ENCODE data around the gene DNAJB5.
"Not testable (repeated sequence)": the region's sequence is repeated elsewhere in the genome, so short reads cannot be mapped to it uniquely, and the experiment has no call there.

The DNAJB5 gene

DNA sequence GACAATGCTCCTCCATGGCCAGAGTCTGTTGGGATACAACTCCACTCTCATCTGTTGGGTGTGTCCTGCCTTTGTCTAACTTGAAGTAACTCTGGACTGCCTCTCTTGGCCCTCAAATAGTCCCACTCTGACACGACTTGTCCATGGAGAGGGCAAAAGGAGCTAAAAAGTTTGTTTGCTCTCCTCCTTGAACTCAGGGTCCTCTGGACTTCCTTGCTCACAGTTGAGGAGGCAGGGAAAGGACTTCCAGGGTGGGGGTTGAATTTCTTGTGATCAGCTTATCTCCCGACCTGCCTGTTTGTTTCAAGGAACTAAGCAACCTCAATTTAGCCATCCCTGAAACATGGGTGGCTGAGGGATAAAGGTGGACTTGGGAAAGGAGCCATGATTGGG lies 11.7 kb downstream of the DNAJB5 start:
- no peak for DNase-seq

DNA sequence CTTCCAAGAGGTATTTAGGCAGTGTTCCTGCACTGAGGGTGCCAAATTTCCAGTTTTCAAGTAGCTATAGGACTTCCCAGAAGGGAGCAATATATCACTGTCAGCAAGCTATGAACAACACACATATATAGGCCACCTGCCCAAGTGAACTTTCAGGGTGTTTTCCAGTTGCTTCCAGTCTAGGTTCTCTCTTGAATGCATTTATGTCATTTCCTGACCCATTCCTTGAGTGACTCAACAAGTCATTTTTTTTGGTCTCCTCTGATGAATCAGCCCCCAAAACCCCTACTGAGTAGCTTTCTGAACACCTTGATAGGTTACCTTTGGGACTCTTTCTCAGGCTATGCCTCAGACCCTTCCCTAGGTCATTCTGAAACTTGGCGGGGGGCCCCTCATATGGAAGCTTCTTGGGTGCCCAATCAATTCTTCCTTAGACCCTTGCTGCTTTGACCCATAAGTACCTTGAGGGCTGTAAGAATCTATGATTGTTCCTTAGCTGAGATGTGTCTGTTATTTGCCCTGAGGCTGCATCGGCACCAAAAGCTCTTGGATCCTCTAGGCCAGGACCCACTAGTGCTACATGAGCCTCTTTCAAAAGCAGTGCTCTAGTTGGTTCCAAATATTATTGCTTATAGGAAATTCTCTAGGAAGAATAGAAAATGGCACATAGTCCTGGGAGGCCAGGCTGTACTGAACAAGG lies 12.4 kb downstream of the DNAJB5 start:
- DNase-seq = no peak

DNA sequence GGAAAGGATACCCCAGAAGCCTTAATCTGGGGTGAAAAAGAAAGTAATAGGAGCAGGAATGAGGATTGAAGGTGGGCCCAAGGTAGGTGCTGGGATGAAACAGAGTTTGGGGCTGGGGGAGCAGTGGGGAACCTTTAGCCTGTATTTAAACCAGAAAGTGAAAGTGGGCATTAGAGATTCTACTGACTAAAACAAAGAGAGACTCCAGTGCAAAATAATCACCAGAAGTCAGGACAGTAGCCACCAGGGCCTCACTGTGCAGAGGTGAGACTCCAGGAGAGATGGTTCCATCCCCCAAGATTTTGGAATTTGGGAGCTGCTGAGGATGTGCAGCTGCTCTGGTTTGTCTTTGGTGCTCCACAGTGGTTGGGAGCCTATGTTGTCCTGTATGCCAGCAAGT lies 13.1 kb downstream of the DNAJB5 start:
- DNase-seq = no peak

DNA sequence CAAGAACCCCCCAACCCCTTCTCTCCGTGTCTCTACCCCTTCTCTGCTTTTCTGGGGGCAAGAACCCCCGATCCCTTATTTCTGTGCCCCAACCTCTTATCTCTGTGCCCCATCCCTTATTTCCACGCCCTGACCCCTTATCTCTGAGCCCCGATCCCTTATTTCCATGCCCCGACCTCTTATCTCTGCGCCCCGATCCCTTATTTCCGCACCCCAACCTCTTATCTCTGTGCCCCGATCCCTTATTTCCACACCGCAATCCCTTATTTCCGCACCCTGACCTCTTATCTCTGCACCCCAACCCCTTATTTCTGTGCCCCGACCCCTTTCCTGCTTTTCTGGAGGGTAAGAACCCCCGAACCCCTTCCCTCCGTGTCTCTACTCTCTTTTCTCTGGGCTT lies 14.8 kb downstream of the DNAJB5 start:
- DNase-seq = not testable (repeated sequence)

DNA sequence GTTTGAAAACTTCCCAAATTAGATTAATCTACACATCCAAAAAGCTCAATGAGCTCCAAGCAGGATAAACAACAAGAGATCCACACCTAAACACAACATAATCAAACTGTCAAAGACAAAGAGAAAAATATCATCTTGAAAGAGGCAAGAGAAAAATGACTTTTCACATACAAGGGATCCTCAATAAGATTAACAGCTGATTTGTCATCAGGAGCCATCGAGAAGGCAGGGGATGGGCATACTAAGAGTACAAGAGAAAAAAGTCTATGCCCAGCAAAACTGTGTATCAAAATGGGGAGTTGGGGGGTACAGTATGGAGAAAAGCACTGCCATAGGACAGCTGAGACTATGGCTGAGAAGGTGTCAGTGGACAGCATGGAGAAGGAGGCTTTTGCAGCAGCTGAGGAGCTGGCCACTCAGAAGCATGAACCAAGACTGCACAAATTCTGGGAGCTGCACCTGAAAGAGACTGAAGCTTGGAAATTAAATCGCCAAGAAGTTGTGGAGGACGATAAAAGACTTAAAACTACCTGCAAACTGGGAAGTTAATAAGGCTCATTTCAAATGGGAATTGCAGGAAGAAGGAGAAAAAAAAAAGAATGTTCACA lies 20.9 kb downstream of the DNAJB5 start:
- no peak for DNase-seq

DNA sequence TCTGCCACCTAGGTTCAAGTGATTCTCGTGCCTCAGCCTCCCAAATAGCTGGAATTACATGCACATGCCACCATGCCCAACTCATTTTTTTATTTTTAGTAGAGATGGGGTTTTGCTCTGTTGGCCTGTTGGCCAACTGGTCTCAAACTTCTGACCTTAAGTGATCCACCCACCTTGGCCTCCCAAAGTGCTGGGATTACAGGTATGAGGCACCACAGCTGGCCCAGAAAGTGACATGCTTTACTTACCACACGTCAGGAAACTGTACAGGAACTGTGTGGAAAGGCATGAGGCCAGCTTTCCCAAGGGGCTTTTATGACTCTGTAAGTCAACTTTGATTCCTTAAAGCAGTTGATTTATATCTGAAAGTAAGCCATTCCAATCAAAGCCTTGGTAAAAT lies 25.0 kb downstream of the DNAJB5 start:
- no peak for DNase-seq

DNA sequence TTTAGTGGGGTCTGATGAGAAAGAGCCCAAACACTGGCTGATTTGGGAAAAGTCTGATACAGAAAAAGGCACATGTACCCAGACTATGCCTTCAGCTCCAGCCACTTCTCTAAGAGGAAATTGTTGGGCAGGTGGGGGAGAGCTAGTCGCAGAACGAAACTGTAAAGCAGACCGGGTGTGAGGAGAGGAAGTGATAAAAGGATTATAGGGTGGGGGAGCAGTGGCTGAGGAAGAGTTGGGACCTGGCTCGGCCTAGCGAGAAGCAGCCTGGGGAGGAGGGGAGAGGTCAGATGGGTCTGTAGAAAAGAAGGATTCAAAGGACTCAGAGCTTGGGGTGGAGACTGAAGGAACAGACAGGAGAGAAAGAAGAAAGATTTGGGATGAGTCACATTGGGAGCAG lies 33.9 kb downstream of the DNAJB5 start:
- peak; percentile 84 for DNase-seq

DNA sequence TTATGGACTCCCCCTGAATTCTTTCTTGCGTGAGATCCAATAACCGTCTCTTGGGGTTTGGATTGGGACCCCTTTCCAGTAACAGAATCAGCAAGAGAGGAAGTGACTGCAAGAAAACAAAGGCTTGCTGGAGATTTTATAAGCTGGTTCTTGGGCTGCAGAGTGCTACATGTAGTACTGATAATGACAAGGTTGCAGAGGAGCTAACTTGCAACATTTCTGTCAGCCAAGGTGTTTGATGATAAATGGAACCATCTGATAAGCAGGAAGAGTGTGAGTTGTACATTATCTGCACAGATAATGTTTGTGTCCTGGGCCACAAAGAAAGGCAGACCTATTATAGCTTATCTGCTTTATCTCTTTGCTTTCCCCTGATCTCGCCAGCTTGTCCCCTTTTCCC lies 37.1 kb downstream of the DNAJB5 start:
- DNase-seq = peak; percentile 34

DNA sequence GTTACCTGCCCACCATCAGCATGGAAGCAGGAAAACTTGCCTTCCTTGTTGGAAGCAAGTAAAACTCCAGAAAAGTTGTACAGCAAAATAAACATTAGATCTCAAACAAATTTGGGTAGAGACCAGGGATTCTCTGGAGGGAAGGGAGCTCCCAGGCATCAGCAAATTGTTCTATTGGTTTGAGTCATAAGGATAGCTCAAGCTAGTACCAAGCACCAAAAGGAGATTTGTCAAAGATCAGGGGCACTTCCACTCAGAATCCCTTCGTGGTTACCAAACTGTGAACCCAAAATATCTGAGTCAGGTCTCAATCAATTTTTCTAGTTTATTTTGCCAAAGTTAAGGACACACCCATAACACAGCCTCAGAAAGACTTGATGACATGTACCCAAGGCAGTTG lies 37.8 kb downstream of the DNAJB5 start:
- DNase-seq = no peak

DNA sequence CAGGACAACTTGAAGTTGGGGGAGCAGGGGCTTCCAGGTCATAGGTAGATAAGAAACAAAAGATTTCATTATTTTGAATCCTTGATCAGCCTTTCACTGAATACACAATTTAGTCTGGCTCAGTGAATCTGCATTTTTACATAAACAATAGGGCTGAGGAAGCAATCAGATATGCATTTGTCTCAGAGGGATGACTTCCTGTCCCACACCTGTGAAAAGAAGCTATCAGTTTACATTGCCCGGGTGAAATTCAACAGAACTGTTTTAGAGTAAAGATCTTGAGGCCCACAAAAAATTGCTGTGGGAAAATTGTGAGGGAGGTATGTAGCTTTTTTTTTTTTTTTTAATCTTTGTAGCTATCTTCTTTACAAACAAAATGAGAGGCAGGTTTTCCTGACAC lies 38.3 kb downstream of the DNAJB5 start:
- no peak for DNase-seq

DNA sequence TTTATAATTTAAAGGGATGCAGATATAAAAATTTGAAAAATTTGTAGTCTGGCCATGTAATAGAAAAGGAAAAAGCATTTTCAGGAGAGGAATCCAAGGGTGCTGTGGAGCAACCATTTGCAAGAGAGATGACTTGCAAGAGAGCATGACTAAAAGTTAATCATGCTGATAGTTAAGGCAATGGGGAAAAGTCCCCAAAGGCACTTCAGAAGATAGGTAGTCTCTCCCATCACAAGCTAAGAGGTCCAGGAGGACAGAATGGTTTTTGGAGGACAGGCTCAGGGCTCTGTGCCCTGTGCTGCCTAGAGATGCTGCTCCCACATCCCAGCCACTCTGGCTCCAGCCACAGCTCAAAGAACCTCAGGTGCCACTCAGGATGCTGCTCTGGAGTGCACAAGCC lies 38.8 kb downstream of the DNAJB5 start:
- no peak for DNase-seq

DNA sequence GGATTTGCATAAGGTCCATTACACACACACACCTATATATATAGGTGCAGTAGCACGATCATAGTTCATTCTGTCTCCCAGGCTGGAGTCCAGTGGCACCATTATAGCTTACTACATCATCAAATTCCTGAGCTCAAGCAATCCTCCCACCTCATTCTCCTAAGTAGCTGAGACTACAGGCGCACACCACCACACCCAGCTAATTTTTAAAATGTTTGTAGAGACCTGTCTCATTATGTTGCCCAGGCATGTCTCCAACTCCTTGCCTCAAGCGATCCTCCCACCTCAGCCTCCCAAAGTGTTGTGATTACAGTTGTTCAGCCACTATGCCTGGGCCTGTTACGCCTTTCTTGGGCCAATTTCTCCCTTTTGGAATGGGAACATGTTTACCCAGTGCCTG lies 39.7 kb downstream of the DNAJB5 start:
- no peak for DNase-seq

DNA sequence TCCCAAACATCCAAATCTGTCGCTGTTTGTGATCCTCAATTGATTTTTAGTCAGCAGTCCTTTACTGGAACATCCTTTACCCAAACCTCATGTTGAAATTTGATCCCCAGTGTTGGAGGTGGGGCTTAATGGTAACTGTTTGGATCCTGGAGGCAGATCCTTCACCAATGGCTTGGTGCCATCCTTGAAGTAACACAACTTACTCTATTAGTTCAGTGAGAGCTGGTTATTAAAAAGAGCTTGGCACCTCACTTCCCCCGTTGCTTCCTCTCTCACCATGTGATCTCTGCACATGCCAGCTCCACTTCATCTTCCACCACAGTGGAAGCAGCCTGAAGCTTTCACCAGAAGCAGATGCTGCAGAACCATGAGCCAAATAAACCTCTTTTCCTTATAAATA lies 40.3 kb downstream of the DNAJB5 start:
- DNase-seq = no peak

DNA sequence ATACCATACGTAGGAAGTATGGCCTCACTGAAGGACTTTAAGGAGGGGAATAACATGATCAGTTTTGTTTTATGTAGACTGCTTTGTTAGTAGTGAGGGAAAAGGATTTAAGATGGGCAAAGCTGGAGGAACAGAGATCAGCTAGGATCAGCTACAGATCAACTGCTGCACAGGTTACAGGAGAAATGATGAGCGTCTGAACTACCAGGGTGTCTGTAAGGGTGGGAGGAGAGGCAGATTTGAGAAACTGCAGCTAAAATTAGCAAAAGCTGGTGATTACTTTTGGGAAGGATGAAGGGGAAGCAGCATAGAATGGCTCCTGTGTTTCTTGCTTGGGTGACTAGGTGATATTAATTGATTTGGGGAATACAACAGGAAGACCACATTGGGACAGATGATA lies 43.6 kb downstream of the DNAJB5 start:
- no peak for DNase-seq

DNA sequence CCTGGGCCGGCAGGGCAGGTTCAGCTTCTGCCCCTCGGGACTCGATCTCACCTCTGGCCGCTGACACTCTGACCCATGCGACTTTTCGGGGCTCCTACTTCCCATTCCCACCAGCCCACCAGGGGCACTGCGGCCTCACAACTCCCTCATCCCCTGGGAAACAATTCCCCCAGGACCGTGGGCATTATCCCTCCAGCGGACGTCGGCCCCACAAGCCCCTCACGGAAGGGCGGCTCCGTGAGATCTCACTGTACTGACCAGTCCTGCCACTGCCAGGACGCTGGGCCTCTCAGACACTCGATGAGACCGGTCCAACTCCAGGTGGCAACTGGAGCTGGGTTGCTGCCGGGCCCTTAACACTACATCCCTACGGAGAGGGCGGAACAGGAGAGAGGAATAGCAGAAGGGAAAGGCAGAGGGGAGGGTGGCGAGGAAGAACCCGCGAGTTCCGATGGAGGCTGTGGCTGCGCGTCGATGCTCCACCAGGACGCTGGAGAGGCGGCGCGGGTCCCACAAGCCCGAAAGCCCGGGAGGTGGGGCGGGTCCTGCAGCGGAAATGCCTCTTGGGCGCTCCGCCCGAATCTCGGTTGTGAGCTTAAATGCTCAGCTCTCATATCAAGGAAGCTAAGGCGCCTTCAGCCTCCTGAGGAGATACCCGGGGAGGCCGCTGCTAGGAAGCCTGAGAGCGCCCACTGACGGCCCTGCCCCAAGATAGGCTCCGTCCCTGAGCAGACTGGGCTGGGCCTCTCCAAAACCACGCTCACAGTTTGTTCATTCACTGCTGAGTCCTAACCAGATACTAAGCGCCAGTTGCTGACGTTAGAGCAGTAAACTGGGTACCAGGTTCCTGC lies 46.5 kb downstream of the DNAJB5 start:
- no peak for DNase-seq

DNA sequence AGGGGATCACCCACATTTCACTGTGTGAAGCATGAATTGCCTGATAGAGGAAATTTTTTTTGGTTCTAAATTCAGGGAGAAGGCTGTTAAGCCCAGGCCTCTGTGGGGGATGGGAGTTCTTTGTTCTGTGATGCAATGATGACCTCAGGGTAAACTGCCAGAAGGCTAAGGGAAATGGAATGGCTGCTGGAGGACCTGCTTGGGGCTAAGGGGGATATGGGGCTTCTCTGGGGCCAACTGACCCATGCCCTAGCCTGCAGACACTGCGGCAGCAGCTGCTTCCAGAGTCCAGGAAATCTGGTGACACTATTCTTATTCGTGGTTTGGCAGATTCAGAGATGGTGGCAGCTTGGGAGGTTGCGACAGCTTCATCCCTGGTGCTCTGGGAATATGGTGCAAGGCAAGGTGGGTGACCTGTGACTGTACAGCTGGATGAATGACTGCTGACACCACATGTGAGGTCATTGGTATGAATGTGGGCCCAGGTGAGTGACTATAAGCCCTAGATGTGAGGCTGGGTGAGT lies 52.6 kb downstream of the DNAJB5 start:
- DNase-seq = peak; percentile 69

DNA sequence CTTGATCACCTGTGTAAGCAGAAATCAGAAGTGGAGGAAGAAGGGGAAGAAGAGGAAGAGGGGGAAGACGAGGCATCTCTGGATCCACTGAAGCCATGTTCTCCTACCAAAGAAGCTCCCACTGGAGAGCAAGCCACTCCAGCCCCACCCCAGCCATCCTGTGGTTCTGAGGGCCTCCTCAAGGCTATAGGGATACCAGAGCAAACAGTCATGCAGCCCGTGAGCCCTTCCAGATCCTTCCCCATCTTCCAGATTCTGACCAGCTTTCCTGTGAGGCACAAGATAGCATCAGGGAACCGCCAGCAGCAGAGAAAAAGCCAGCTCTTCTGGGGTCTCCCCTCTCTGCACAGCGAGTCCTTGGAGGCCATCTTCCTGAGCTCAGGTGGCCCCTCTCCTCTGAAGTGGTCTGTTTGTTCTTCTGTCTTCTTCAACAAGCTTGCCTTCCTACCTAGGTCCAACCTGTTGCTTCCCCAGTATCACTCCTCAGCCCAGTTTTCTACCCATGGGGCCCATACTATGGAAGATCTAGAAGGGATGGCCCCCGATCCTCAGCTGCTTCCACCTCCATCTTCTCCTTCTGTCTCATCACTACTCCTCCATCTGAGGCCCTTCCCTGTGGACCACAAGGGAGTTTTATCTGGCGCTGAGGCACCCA lies 53.5 kb downstream of the DNAJB5 start:
- no peak for DNase-seq

DNA sequence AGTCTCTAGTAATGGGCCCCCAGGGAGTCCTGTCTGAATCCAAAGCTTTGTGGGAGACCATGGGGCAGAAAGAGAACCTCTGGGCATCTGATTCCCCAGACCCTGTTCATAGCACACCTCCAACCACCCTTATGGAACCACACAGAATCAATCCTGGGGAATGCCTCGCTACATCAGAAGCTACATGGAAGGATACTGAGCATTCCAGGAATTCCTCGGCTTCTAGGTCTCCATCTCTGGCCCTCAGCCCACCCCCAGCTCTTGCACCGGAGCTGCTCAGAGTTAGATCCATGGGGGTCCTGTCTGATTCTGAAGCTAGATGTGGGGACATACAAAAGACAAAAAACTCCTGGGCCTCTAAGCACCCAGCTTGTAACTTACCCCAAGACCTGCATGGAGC lies 54.5 kb downstream of the DNAJB5 start:
- no peak for DNase-seq
